Measurements from ENCODE around the gene E2F8. TPM values are rescaled to one million over a fixed set of nuclear protein-coding genes. Genes with fewer than 3 reads are reported as not detected.

E2F8 gene
- total RNA-seq, 2 experiments from 2014 or later = 32.9 to 46.9 TPM

GRCh38 chr11:19225581-19225980 is 15.2 kb downstream of the E2F8 start:
- H3K27me3 Mint-ChIP-seq = no peaks in the 10 kb centered on the region
- no peak overlapping the region for H3K4me3 Mint-ChIP-seq
- CTCF ChIA-PET = no interaction called here
- DNase-seq = no peak
- H3K9me3 Mint-ChIP-seq (ENCODE audit: low read depth) = no peaks in the 10 kb centered on the region
- H3K4me1 Mint-ChIP-seq = peaks cover 7% of the 10 kb centered on the region
- H3K36me3 Mint-ChIP-seq = peaks cover 73% of the 10 kb centered on the region
- ATAC-seq = no peak
- no peak overlapping the region for H3K27ac Mint-ChIP-seq

GRCh38 chr11:19225123-19225522 is 15.6 kb downstream of the E2F8 start:
- ATAC-seq (no peak), DNase-seq (no peak)
- Mint-ChIP-seq H3K36me3 (peaks cover 68% of the 10 kb centered on the region), H3K27me3 (no peaks in the 10 kb centered on the region), H3K4me1 (peaks cover 3% of the 10 kb centered on the region), H3K9me3 (ENCODE audit: low read depth) (no peaks in the 10 kb centered on the region), H3K4me3 (no peak overlapping the region), H3K27ac (no peak overlapping the region)
- CTCF ChIA-PET = no interaction called here

GRCh38 chr11:19220903-19221724 is 19.6 kb downstream of the E2F8 start:
- H3K4me3 Mint-ChIP-seq = no peak overlapping the region
- CTCF ChIA-PET = interaction anchor here (0.8 kb wide), 1 partner anchor 150 kb away, joined by 3 read pairs; no protein-coding TSS in a partner anchor
- H3K27me3 Mint-ChIP-seq = peaks cover 5% of the 10 kb centered on the region
- no peaks in the 10 kb centered on the region for H3K9me3 Mint-ChIP-seq (ENCODE audit: low read depth)
- DNase-seq (no peak), ATAC-seq (no peak)
- H3K4me1 Mint-ChIP-seq = no peaks in the 10 kb centered on the region
- peaks cover 41% of the 10 kb centered on the region for H3K36me3 Mint-ChIP-seq
- no peak overlapping the region for H3K27ac Mint-ChIP-seq

GRCh38 chr11:19218786-19219460 is 21.8 kb downstream of the E2F8 start:
- no peak for ATAC-seq
- CTCF ChIA-PET = no interaction called here

GRCh38 chr11:19218216-19218615 is 22.5 kb downstream of the E2F8 start:
- no peak for ATAC-seq
- CTCF ChIA-PET = no interaction called here

More at GRCh38 chr11:19218786-19219460, 21.8 kb downstream of the E2F8 start:
- no peak for DNase-seq
- Mint-ChIP-seq H3K27ac (no peak overlapping the region), H3K9me3 (ENCODE audit: low read depth) (no peaks in the 10 kb centered on the region), H3K4me3 (no peak overlapping the region), H3K27me3 (peaks cover 20% of the 10 kb centered on the region), H3K4me1 (no peaks in the 10 kb centered on the region), H3K36me3 (peaks cover 21% of the 10 kb centered on the region)

GRCh38 chr11:19216709-19217374 is 23.9 kb downstream of the E2F8 start:
- Mint-ChIP-seq H3K36me3 (peaks cover 1% of the 10 kb centered on the region), H3K27me3 (peaks cover 30% of the 10 kb centered on the region), H3K9me3 (ENCODE audit: low read depth) (no peaks in the 10 kb centered on the region), H3K27ac (no peak overlapping the region), H3K4me1 (no peaks in the 10 kb centered on the region), H3K4me3 (no peak overlapping the region)
- DNase-seq = no peak
- no peak for ATAC-seq
- CTCF ChIA-PET = interaction anchor here (0.7 kb wide), 1 partner anchor 140 kb away, joined by 3 read pairs; no protein-coding TSS in a partner anchor

More at GRCh38 chr11:19218216-19218615, 22.5 kb downstream of the E2F8 start:
- H3K27ac Mint-ChIP-seq = no peak overlapping the region
- no peaks in the 10 kb centered on the region for H3K4me1 Mint-ChIP-seq
- H3K9me3 Mint-ChIP-seq (ENCODE audit: low read depth) = no peaks in the 10 kb centered on the region
- peaks cover 15% of the 10 kb centered on the region for H3K36me3 Mint-ChIP-seq
- peaks cover 23% of the 10 kb centered on the region for H3K27me3 Mint-ChIP-seq
- no peak overlapping the region for H3K4me3 Mint-ChIP-seq
- no peak for DNase-seq

- no peaks in the 10 kb centered on the region for H3K36me3 Mint-ChIP-seq
- no peaks in the 10 kb centered on the region for H3K9me3 Mint-ChIP-seq (ENCODE audit: low read depth)
- no peak overlapping the region for H3K27ac Mint-ChIP-seq
- H3K27me3 Mint-ChIP-seq = peaks cover 30% of the 10 kb centered on the region
- no peak for DNase-seq
- no peaks in the 10 kb centered on the region for H3K4me1 Mint-ChIP-seq
- no peak overlapping the region for H3K4me3 Mint-ChIP-seq
- ATAC-seq = no peak
- CTCF ChIA-PET = interaction anchor here (0.7 kb wide), 1 partner anchor 139 kb away, joined by 3 read pairs; no protein-coding TSS in a partner anchor
These were observed 24.7 kb downstream of the E2F8 start for GRCh38 chr11:19216021-19216420.

GRCh38 chr11:19209617-19210370 is 31.0 kb downstream of the E2F8 start:
- CTCF ChIA-PET = interaction anchor here (0.8 kb wide), 1 partner anchor 9 kb away, joined by 3 read pairs; no protein-coding TSS in a partner anchor

GRCh38 chr11:19208959-19209546 is 31.7 kb downstream of the E2F8 start:
- ATAC-seq (no peak), DNase-seq (no peak)
- Mint-ChIP-seq H3K9me3 (ENCODE audit: low read depth) (no peaks in the 10 kb centered on the region), H3K4me3 (no peak overlapping the region), H3K36me3 (no peaks in the 10 kb centered on the region), H3K27me3 (peaks cover 28% of the 10 kb centered on the region), H3K27ac (no peak overlapping the region), H3K4me1 (no peaks in the 10 kb centered on the region)
- CTCF ChIA-PET = no interaction called here

More at GRCh38 chr11:19209617-19210370, 31.0 kb downstream of the E2F8 start:
- no peaks in the 10 kb centered on the region for H3K9me3 Mint-ChIP-seq (ENCODE audit: low read depth)
- ATAC-seq (no peak), DNase-seq (no peak)
- H3K36me3 Mint-ChIP-seq = no peaks in the 10 kb centered on the region
- no peak overlapping the region for H3K27ac Mint-ChIP-seq
- H3K27me3 Mint-ChIP-seq = peaks cover 34% of the 10 kb centered on the region
- no peaks in the 10 kb centered on the region for H3K4me1 Mint-ChIP-seq
- H3K4me3 Mint-ChIP-seq = no peak overlapping the region

- Mint-ChIP-seq H3K27ac (no peak overlapping the region), H3K4me1 (peaks cover 2% of the 10 kb centered on the region), H3K4me3 (no peak overlapping the region), H3K27me3 (peaks cover 25% of the 10 kb centered on the region), H3K36me3 (no peaks in the 10 kb centered on the region), H3K9me3 (ENCODE audit: low read depth) (no peaks in the 10 kb centered on the region)
- no peak for ATAC-seq
- CTCF ChIA-PET = no interaction called here
- no peak for DNase-seq
These were observed 32.6 kb downstream of the E2F8 start for GRCh38 chr11:19208181-19208580.

GRCh38 chr11:19204836-19205235 is 35.9 kb downstream of the E2F8 start:
- Mint-ChIP-seq H3K27ac (no peak overlapping the region), H3K36me3 (no peaks in the 10 kb centered on the region), H3K9me3 (ENCODE audit: low read depth) (no peaks in the 10 kb centered on the region), H3K4me3 (no peak overlapping the region), H3K4me1 (peaks cover 2% of the 10 kb centered on the region), H3K27me3 (peaks cover 21% of the 10 kb centered on the region)
- DNase-seq (no peak), ATAC-seq (no peak)
- CTCF ChIA-PET = no interaction called here

GRCh38 chr11:19201737-19202605 is 38.8 kb downstream of the E2F8 start, which contains the start of gene CSRP3:
CSRP3 (minus strand) TSS chr11:19201983; CDS start chr11:19192448, 9,535 bp downstream.
- H3K36me3 Mint-ChIP-seq = no peaks in the 10 kb centered on the region
- DNase-seq = no peak
- no peak within 1 kb of the TSS for H3K27ac Mint-ChIP-seq
- H3K4me3 Mint-ChIP-seq = no peak within 1 kb of the TSS
- ATAC-seq = no peak
- peaks cover 2% of the 10 kb centered on the region for H3K4me1 Mint-ChIP-seq
- peaks cover 8% of the 10 kb centered on the region for H3K27me3 Mint-ChIP-seq
- CTCF ChIA-PET = no interaction called here
- H3K9me3 Mint-ChIP-seq (ENCODE audit: low read depth) = no peaks in the 10 kb centered on the region
